D721Med (cell line): Measurements from ENCODE around the gene TGFB2.

Experiments used
- DNase-seq: peaks from one replicate; pipeline ENCODE4 v3.0.0; 2011; ENCODE audit warnings: low spot score; ENCODE audit not compliant: insufficient read length
- FAIRE-seq: peaks from 2 replicates; lab custom pipeline; 2011; peaks lifted over from hg19 to GRCh38; lab: Jason Lieb, UNC
- TF ChIP-seq, protein P1 (sequence below): IDR thresholded peaks from 2 replicates; pipeline ENCODE4 v1.5.1; 2012; ENCODE audit warnings: mild to moderate bottlenecking, control low read depth; ENCODE audit not compliant: insufficient read depth; ENCODE audit errors: missing control alignments

Gene TGFB2

DNA sequence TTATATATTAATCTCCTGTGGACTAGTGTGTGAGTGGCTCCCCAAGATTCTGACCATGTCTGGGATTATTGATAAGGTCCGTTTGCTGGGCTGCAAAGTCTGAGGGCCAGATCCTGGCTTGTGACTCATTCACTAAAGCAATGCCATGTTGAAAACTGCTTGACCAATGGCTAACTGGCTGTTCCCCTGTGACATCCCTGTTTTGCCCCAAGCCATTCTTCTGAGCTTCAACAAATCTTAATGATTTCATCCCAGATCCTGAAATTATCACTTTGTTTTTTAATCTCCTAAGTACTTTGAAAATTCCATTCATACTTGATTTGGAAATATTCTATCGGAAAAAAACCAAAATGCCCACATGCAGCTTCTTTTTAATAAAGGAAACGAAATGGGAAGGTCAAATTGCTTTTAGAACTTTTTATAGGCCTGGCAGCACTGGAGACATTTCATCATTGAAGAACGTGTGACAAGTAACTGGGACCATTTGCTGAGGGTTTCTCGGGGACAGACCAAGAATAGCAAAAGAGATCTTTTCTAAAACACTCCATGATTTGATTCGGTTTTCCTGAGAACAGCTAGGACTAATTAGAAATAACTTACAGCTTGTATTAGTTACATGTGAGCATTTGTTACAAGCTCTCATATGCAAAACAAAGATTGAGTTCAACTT, 121.3 kb downstream of the TGFB2 start:
- FAIRE-seq (peak; percentile 51), DNase-seq (no peak)
- TF ChIP-seq, protein P1, sequence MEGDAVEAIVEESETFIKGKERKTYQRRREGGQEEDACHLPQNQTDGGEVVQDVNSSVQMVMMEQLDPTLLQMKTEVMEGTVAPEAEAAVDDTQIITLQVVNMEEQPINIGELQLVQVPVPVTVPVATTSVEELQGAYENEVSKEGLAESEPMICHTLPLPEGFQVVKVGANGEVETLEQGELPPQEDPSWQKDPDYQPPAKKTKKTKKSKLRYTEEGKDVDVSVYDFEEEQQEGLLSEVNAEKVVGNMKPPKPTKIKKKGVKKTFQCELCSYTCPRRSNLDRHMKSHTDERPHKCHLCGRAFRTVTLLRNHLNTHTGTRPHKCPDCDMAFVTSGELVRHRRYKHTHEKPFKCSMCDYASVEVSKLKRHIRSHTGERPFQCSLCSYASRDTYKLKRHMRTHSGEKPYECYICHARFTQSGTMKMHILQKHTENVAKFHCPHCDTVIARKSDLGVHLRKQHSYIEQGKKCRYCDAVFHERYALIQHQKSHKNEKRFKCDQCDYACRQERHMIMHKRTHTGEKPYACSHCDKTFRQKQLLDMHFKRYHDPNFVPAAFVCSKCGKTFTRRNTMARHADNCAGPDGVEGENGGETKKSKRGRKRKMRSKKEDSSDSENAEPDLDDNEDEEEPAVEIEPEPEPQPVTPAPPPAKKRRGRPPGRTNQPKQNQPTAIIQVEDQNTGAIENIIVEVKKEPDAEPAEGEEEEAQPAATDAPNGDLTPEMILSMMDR = no peak

- no peak for FAIRE-seq
- DNase-seq = no peak
- TF ChIP-seq, protein P1 = no peak
These were observed 122.3 kb downstream of the TGFB2 start for GRCh38 chr1:218467101-218468072.

DNA sequence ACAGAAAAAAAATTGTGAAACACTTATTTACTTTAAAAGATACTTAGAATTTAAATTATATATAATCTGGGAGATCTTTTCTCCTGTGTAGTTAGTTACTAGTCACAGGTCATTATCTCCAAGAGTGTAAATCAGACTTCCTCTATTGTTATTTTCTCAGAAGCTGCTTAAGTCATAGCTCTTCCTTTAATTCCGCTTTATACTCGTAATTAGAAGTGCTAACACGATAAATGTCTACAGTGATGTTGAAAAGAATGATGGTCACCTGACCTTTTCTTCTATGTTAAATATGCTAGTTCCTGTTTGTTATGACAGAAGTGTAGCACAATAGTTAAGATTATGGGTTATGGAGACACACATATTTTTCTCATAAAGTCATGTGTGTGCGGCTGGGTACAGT, 123.6 kb downstream of the TGFB2 start:
- DNase-seq = no peak
- FAIRE-seq = no peak
- TF ChIP-seq, protein P1 = no peak

DNA sequence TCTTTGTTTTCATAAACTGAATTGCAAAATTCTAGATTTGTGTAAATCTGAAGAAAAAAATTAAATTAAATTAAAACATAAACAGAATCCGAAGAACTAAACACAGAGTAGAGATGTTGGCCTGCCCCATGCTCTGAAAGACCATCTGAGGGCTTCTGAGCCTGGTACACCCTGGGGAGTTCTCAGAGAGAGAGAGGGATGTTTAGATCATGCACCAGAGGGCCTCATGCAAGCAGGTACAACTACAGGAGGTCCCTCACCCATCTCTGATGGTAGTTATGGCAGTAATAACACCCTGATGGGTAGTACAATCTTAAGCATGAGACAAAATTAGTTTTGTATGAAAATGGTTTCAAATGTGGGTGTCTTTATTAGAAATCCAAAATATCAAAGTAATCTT, 127.7 kb downstream of the TGFB2 start:
- no peak for FAIRE-seq
- DNase-seq = no peak
- TF ChIP-seq, protein P1 = no peak

DNA sequence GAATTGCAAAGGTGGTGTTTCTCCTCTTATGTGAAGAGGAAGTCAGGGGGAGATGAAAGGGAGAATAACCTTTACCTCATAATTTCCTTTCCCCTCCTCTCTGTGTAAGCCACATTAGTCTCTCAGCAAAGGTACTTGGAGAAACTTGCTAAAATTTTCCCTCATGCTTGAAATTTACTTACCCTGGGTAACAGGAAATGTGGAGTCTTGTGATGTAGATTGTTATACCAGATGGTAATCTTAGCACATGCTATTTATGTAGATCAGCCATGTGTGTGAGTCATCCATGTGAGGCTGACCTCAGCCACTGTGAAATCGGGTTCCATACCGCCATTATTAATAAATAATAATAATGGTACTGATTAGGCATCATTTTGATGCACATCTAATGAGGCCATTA, 128.4 kb downstream of the TGFB2 start:
- no peak for FAIRE-seq
- no peak for DNase-seq
- TF ChIP-seq, protein P1 = no peak

DNA sequence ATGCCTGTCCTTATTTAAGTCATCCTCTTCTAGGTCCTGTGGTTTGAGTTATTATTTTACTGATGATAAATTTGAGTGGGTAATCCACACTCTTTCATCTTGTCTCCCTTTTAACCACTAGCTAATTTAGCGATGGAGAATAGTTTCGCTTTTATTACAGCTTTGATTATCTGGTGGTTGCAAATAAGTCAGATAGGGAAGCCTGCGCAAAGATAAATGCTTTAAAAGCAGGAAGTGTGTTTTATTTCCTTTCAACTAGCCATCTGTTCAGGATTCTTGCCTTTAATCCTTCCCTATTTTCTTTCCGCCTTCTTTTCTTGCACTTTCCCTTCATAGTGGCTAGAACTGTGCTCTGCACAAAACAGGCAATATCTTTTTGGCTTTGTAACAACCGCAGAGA, 129.0 kb downstream of the TGFB2 start:
- FAIRE-seq = no peak
- no peak for DNase-seq
- TF ChIP-seq, protein P1 = no peak
